WI38 (cell line): Measurements from ENCODE around the gene SMYD3.
A peak's percentile ranks its signal among the peaks of the same experiment; 100 is the strongest.
"Not testable (repeated sequence)": the region's sequence is repeated elsewhere in the genome, so short reads cannot be mapped to it uniquely, and the experiment has no call there.

Source experiments
- H3K4me3 ChIP-seq: 2 replicates; pipeline ENCODE4 v1.5.1; 2011; ENCODE audit warnings: low read depth, mild to moderate bottlenecking, control low read depth, low read length
- CTCF ChIP-seq: IDR thresholded peaks from 2 replicates; pipeline ENCODE4 v1.5.1; 2012; ENCODE audit warnings: low read depth, mild to moderate bottlenecking, control low read depth, low read length

The SMYD3 gene

GRCh38 chr1:246077476-246077875, 429.6 kb downstream of the SMYD3 start:
- no peak; the same call in 1 of the 2 replicates for TF ChIP-seq CTCF

DNA sequence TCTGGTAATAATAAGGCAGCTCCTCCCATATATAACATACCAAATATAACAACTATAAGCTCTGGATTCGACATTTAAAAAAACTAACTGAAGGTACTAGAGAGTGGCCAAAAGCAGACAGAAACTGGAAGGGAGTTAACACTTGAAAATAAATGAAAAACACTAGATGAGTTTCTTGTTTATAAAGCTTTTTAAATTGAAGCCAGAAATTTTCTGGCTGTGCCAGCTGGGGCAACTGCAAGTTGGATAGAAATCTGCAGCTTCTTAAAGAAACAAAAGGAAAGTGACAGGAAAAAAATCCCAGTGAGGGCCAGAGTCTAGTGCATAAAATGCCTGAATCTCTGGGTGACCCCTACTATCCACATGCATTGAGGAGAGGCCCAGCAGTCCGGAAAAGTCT, 432.7 kb downstream of the SMYD3 start:
- no peak for TF ChIP-seq CTCF
- no peak overlapping the region for H3K4me3 ChIP-seq

More at GRCh38 chr1:246077476-246077875, 429.6 kb downstream of the SMYD3 start:
- H3K4me3 ChIP-seq, result no peak overlapping the region

- TF ChIP-seq CTCF, result no peak
- H3K4me3 ChIP-seq, result no peak overlapping the region
Measured at GRCh38 chr1:246072456-246072955, 434.6 kb downstream of the SMYD3 start.

- H3K4me3 ChIP-seq, result not testable (repeated sequence)
Measured at GRCh38 chr1:246071981-246072380, 435.1 kb downstream of the SMYD3 start.

DNA sequence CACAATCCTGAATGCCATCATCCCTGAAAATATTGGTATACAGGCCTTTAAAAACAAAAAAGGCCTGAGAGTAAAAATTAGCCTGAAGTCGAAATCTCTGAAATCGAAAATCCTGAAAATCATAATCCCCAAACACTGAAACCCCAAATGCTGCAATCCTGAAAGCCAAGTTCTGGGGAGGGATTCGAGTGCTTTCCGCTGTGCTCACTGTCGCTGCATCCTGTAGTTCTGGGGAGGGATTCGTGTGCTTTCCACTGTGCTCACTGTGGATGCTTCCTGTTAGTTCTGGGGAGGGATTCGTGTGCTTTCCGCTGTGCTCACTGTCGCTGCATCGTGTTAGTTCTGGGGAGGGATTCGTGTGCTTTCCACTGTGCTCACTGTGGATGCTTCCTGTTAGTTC, 435.5 kb downstream of the SMYD3 start:
- H3K4me3 ChIP-seq, result not testable (repeated sequence)

DNA sequence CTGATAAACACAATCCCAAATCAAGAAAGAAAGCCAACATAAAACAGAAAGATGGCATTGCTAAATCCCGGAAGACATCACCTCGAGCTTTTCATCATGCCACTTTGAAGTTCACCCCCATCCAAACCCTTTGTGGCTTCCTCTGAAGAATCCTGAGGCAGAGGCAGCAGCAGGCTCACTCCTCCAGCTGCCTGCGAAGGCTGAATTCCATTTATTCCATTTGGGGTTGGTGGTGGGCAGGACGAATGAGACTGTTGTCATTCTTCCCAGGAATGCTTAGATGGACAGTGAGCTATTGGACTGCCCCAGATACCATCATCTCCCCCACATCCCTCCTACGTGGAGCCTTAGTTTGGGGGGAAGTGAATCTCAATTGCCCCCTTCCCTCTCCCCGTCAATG, 437.5 kb downstream of the SMYD3 start:
- no peak overlapping the region for H3K4me3 ChIP-seq
- no peak for TF ChIP-seq CTCF

GRCh38 chr1:246068619-246069509, 438.2 kb downstream of the SMYD3 start:
- H3K4me3 ChIP-seq, result no peak overlapping the region
- no peak for TF ChIP-seq CTCF

DNA sequence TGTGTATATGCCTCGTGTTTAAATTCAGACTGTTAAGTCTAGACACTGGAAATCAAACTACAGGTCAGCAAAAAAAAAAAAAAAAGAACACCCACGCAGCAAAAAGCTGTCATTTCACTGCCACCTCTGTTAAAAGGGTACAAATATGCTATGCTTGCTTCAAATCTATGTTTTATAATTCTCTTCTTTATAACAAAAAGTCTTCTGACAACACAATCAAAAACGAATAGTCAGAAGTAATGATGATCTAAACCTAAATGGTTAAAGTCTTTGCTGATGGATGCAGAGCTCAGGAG, 438.9 kb downstream of the SMYD3 start:
- H3K4me3 ChIP-seq, result peak overlapping the region; percentile 42
- TF ChIP-seq CTCF, result no peak
